ENCODE data around the gene ELAPOR2.

- TF ChIP-seq CTCF (IDR thresholded peaks at IDR 0.05) (no peak), POLR2A (IDR thresholded peaks at IDR 0.05) (no peak)
Observed at GRCh38 chr7:87021285-87021684, 38.2 kb downstream of the ELAPOR2 start.
